Fibroblast of the aortic adventitia (primary cell): ENCODE results near the gene APOF. TPM values are rescaled to one million over a fixed set of nuclear protein-coding genes. Genes with fewer than 3 reads are reported as not detected.
"Not testable (repeated sequence)": the region's sequence is repeated elsewhere in the genome, so short reads cannot be mapped to it uniquely, and the experiment has no call there.

ENCODE experiments used
- DNase-seq: peaks from one replicate; pipeline ENCODE4 v3.0.0-alpha.2; 2010; ENCODE audit warnings: low read depth
- H3K4me3 ChIP-seq: 2 replicates; pipeline ENCODE4 v1.5.1; 2011; ENCODE audit warnings: low read depth, mild to moderate bottlenecking, control low read depth, low read length, moderate library complexity
- total RNA-seq: library from RNA; depleted of rRNA; stranded (reverse); fragments of >200 nt; gene quantifications from 2 replicates; pipeline ENCODE4 v1.2.3, GENCODE V29; 2012; ENCODE audit warnings: low replicate concordance
- TF ChIP-seq, protein P1 (sequence below): IDR thresholded peaks from 2 replicates; pipeline ENCODE4 v1.5.1; 2011; ENCODE audit warnings: mild to moderate bottlenecking, low read length, control low read depth, inconsistent platforms; ENCODE audit not compliant: insufficient read depth

Gene APOF
- total RNA-seq, 1 donor: not detected

DNA sequence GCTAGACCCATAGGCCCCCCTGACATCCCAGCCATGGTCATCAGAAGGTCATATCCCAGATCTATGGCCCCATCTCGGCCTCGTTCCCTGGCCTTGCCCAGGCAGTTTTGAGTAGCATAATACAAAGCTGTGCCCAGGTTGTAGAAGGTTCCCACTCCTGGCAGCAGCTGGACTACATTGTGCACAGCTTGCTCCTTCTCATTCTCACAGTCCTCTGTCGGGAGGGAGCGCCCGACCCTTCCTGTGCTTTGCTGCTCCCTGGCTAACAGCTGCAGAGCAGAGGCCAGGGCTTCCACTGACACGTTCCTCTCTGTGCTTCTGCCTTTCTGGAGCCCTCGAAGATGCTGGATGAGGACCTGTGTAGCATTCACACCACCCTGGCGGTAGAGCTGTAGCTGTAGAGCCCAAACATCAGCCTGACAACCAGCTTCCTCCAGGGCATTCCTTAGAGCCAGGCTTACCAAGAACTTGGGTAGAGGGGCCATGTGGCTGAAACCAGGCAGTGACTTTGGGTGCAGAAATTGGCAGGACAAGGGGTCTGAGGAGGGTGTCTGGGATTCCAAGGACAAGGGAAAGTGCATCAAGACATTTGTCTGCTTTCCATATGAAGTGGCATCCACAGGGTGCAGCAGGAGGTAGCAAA is 1.0 kb downstream of the APOF start:
- no peak overlapping the region for H3K4me3 ChIP-seq
- TF ChIP-seq, protein P1, sequence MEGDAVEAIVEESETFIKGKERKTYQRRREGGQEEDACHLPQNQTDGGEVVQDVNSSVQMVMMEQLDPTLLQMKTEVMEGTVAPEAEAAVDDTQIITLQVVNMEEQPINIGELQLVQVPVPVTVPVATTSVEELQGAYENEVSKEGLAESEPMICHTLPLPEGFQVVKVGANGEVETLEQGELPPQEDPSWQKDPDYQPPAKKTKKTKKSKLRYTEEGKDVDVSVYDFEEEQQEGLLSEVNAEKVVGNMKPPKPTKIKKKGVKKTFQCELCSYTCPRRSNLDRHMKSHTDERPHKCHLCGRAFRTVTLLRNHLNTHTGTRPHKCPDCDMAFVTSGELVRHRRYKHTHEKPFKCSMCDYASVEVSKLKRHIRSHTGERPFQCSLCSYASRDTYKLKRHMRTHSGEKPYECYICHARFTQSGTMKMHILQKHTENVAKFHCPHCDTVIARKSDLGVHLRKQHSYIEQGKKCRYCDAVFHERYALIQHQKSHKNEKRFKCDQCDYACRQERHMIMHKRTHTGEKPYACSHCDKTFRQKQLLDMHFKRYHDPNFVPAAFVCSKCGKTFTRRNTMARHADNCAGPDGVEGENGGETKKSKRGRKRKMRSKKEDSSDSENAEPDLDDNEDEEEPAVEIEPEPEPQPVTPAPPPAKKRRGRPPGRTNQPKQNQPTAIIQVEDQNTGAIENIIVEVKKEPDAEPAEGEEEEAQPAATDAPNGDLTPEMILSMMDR: no peak

GRCh38 chr12:56359851-56360767 is 2.5 kb downstream of the APOF start, which contains the start of gene STAT2:
TSS of gene STAT2 (minus strand) at chr12:56360107. CDS start at chr12:56356571, 3,536 bp downstream.
- peak; percentile 100 for DNase-seq
- TF ChIP-seq, protein P1: no peak
- H3K4me3 ChIP-seq: peak within 1 kb of the TSS; percentile 78

More for the DNA sequence above, 1.0 kb downstream of the APOF start:
- no peak for DNase-seq

GRCh38 chr12:56358836-56359532 is 3.7 kb downstream of the APOF start:
- DNase-seq: peak; percentile 89
- H3K4me3 ChIP-seq: peak overlapping the region; percentile 78
- TF ChIP-seq, protein P1: no peak

GRCh38 chr12:56351325-56351724 is 11.3 kb downstream of the APOF start:
- H3K4me3 ChIP-seq: no peak overlapping the region
- TF ChIP-seq, protein P1: no peak
- no peak for DNase-seq

DNA sequence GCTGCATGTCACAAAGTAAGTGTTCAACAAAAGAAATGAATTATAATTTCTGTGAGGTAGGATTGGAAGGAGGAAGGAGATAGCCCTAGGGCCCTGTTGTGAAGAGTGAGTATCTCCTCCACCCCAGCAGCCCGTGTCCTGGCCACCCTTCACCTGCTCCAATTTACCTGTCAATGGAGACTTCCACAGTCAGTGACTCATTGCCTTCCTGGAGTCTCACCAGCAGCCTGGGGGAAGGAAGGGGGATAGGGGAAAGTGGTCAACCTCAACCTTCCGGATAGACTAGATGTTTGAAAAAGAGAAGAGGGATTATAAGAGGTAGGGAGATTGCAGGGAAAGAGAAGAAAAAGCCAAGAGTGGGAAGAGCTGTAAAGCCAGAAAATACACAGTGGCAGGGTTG is 12.0 kb downstream of the APOF start:
- TF ChIP-seq, protein P1: no peak
- DNase-seq: no peak
- H3K4me3 ChIP-seq: no peak overlapping the region

DNA sequence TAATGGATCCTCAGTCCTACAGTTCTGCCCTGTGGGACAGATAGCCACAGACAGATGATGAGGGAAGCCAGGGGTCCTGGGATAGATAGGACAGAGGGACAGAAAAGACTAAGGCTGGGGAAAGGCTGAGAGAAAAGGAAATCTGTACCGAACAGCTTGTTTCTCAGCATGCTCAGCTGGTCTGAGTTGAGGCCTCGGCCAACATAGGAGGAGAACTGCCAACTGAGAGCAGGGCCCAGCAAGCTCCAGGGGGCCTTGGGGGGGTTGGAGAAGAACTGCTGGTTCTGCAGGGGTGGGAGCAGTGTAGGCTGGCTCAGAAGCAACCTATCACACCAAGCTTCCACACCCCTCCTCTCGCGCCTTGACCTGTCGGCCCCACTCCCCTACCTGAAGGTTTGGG is 13.9 kb downstream of the APOF start:
- TF ChIP-seq, protein P1: no peak
- no peak for DNase-seq
- no peak overlapping the region for H3K4me3 ChIP-seq

DNA sequence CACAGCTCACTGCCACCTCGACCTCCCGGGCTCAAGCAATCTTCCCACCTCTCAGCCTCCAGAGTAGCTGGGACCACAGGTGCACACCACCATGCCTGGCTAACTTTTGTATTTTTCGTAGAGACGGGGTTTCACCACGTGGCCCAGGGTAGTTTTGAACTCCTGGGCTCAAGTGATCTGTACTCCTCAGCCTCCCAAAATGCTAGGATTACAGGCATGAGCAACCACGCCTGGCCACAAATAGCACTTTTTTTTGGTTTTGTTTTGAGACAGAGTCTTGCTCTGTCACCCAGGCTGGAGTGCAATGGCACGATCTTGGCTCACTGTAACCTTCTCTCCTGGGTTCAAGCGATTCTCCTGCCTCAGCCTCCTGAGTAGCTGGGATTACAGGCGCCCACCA is 15.4 kb downstream of the APOF start:
- not testable (repeated sequence) for H3K4me3 ChIP-seq, DNase-seq
